Lung (tissue), 12 donors: Measurements from ENCODE around the gene EXOSC9. TPM values are rescaled to one million over a fixed set of nuclear protein-coding genes. Genes with fewer than 3 reads are reported as not detected.
A peak's percentile ranks its signal among the peaks of the same experiment; 100 is the strongest.

Source experiments
- ATAC-seq: fragments of 200-7000 bp; cut with Tn5 transposase; one replicate; pipeline ENCODE4 v1.9.1; 2020; ENCODE audit warnings: moderate number of reproducible peaks; ENCODE audit not compliant: insufficient read depth, low FRiP score
- DNase-seq, 3 donors: peaks; one replicate each; pipeline ENCODE4 v3.0.0-alpha.2; 2013 to 2017
- H3K27ac ChIP-seq, 2 donors: one replicate each; pipeline ENCODE4 v1.5.1; 2013; ENCODE audit warnings: mild to moderate bottlenecking in 2 of 2, moderate library complexity in 2 of 2, control low read depth in 1 of 2, inconsistent platforms in 1 of 2, low read depth in 1 of 2, low read length in 1 of 2
- H3K27me3 ChIP-seq, 3 donors: one replicate each; pipeline ENCODE4 v1.5.1; 2013; ENCODE audit warnings: low read length in 2 of 3; ENCODE audit not compliant: control insufficient read depth in 3 of 3, insufficient read depth in 3 of 3
- H3K36me3 ChIP-seq, 4 donors: one replicate each; pipeline ENCODE4 v1.5.1; 2013; ENCODE audit warnings: low read length in 4 of 4, mild to moderate bottlenecking in 1 of 4, moderate library complexity in 1 of 4; ENCODE audit not compliant: control insufficient read depth in 4 of 4, insufficient read depth in 4 of 4
- H3K4me1 ChIP-seq, 5 donors: one replicate each; pipeline ENCODE4 v1.5.1; 2013; ENCODE audit warnings: low read length in 5 of 5, mild to moderate bottlenecking in 2 of 5, moderate library complexity in 1 of 5; ENCODE audit not compliant: control insufficient read depth in 5 of 5, insufficient read depth in 5 of 5
- H3K4me3 ChIP-seq: one replicate; pipeline ENCODE4 v1.5.1; 2013; ENCODE audit warnings: mild to moderate bottlenecking, control low read depth, moderate library complexity
- H3K9ac ChIP-seq, 2 donors: one replicate each; pipeline ENCODE4 v1.5.1; 2013; ENCODE audit warnings: low read length in 2 of 2, control low read depth in 1 of 2; ENCODE audit not compliant: insufficient read depth in 1 of 2
- H3K9me3 ChIP-seq, 4 donors: one replicate each; pipeline ENCODE4 v1.5.1; 2013; ENCODE audit warnings: low read length in 3 of 4, mild to moderate bottlenecking in 1 of 4, moderate library complexity in 1 of 4; ENCODE audit not compliant: control insufficient read depth in 4 of 4, insufficient read depth in 3 of 4
- CTCF ChIP-seq: IDR thresholded peaks from 2 replicates; pipeline ENCODE4 v1.5.1; 2012; ENCODE audit warnings: mild to moderate bottlenecking; ENCODE audit errors: control extremely low read depth, extremely low read depth
- WGBS, 2 donors: extraction: QIAGEN DNeasy Blood & Tissue Kit; methylation state at CpG; one replicate each; pipeline ENCODE4 v1.1.7; 2013; 5-methylcytosine and 5-hydroxymethylcytosine counted together
- polyA plus RNA-seq, 2 donors: library from polyadenylated mRNA; stranded (reverse); fragments of 200-250 nt; gene quantifications; one replicate each; pipeline ENCODE4 v1.2.1, GENCODE V29; 2013
- total RNA-seq, 2 donors: library from RNA; depleted of rRNA in 1 of 2; stranded (reverse); fragments of >200 nt in 1 of 2; gene quantifications; one replicate each; pipeline ENCODE4 v1.2.1, GENCODE V29; 2014 to 2021
- donor health status: control.
- donor health status: control.
- donor health status: Bipolar disorder and iron deficiency.
- donor health status: healthy.
- donor health status: DM: yes; HTN: yes; CAD: no.

The EXOSC9 gene
- total and polyA plus RNA-seq, 4 donors = 15.9 to 30.9 (median 25.3) TPM

DNA sequence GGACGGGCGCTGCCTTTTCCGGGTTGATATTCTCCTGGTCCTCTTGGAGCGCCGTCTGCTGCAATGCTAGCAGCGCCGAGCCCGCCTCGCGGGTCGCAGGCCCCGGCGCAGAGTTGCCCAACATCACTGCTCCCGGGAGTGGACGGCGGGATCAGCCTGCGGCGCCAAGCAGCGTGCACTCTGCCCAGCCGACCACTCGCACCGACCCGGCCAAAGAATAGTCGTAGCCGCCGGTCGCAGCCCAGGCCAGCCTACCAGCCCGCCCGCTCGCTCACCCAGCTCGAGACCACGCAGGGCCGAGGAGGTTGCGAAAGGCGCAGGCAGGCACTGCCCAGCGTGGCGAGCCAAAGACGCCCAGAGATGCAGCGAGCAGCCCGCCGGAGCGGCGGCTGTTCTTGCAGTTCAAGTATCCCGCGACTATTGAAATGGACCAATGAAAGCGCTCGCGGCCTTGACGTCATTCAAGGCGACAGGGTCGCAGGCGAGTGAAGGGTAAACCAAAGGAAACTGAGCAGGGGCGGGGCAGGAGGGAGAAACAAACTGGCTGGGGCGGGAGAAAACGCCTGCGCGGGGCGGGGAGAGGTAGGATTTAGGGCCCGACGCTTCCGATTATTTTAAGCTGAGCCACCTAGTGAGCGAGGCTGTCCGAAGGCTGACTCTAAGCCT, 22.5 kb downstream of the EXOSC9 start, which contains the start of gene CCNA2:
Gene CCNA2, minus strand, starts transcription at position 379 of the 666 bp plus-strand sequence. Its CDS starts 255 bp downstream, at position 124.
- DNase-seq (peak; percentile 98 to 99 (median 99)), ATAC-seq (peak; percentile 100)
- Histone ChIP-seq H3K27me3 (no peaks in the 10 kb centered on the region), H3K9ac (peak within 1 kb of the TSS; percentile 86 to 96), H3K4me1 (peaks cover 0 to 28% (median 2%) of the 10 kb centered on the region in 5 donors), H3K36me3 (peaks cover 2 to 14% (median 5%) of the 10 kb centered on the region in 4 donors), H3K27ac (peak within 1 kb of the TSS in 1 of 2 donors; percentile 89), H3K9me3 (no peaks in the 10 kb centered on the region), H3K4me3 (peak within 1 kb of the TSS; percentile 65)
- TF ChIP-seq CTCF = no peak
- 0 to 1% methylated on average over 54 to 63 of the region's 63 CpGs for WGBS, 2 donors

DNA sequence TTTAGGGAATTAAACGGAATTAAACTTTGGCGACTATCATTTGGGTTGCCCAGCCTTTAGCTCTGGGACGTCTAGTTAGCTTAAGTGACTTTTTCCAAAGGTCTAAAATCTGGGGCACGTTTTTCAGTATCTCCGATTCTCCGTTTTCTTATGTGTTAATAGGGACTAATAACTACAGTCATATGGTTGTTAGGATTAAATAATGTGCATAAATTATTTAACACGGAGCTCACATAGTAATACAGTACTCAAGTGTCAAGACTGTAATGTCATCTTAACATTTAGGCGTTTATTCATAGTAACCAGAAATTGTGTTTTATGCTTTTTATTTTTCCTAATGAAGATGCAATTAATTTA, 23.0 kb downstream of the EXOSC9 start:
- WGBS, 2 donors = 6 to 8% methylated on average over 8 of the region's 8 CpGs

DNA sequence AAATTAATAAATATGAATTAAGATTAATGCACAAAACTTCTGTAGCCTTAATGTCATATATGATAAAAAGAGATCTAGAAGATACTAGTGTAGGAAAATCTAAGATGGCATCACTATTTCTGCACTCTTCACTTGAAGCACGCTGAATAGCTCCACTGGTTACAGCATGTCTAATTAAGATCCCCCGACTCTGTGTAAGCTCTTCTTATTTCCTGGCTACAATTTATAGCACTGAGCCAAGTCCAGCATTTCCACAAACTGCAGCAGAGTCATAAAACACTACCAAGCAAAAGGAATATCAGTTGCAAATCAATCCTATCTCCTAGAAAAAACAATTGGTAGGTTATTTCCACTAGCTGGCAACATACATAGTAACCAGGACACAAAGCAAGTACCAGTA, 23.8 kb downstream of the EXOSC9 start:
- TF ChIP-seq CTCF = no peak
- 36 to 50% methylated on average over 2 of the region's 2 CpGs for WGBS, 2 donors
- Histone ChIP-seq H3K4me1 (peaks cover 0 to 28% (median 2%) of the 10 kb centered on the region in 5 donors), H3K27ac (no peak overlapping the region), H3K9ac (peak overlapping the region in 1 of 2 donors; percentile 61), H3K4me3 (no peak overlapping the region), H3K27me3 (no peaks in the 10 kb centered on the region), H3K36me3 (peaks cover 2 to 14% (median 6%) of the 10 kb centered on the region in 4 donors), H3K9me3 (no peaks in the 10 kb centered on the region)
- ATAC-seq = no peak
- peak in 2 of 3 donors; percentile 33 to 40 for DNase-seq

More for the DNA sequence above, 23.0 kb downstream of the EXOSC9 start:
- Histone ChIP-seq H3K27ac (peak overlapping the region in 1 of 2 donors; percentile 89), H3K4me1 (peaks cover 0 to 28% (median 2%) of the 10 kb centered on the region in 5 donors), H3K4me3 (no peak overlapping the region), H3K9me3 (no peaks in the 10 kb centered on the region), H3K36me3 (peaks cover 2 to 14% (median 5%) of the 10 kb centered on the region in 4 donors), H3K27me3 (no peaks in the 10 kb centered on the region), H3K9ac (peak overlapping the region; percentile 86 to 96)
- no peak for ATAC-seq
- TF ChIP-seq CTCF = no peak
- DNase-seq = no peak
